H1 (cell line): ENCODE results near the gene KPNA3. TPM values are rescaled to one million over a fixed set of nuclear protein-coding genes. Genes with fewer than 3 reads are reported as not detected.

Experiments used
- CTCF ChIA-PET: fragments of 300-600 bp; sonication (Branson Sonifier 250); formaldehyde crosslinking; loops from one replicate; lab custom pipeline; 2021; ENCODE audit not compliant: partially characterized antibody; lab: Charles Lee
- POLR2A ChIA-PET: fragments of 300-600 bp; sonication (Branson Sonifier 250); formaldehyde crosslinking; loops from one replicate; lab custom pipeline; 2021; ENCODE audit warnings: inconsistent platforms; ENCODE audit not compliant: partially characterized antibody; lab: Charles Lee
- DNase-seq, 2 experiments: peaks; one replicate each; pipeline versions ENCODE4 v3.0.0 to v3.0.0-alpha.2; 2010 to 2022; ENCODE audit warnings: low spot score in 2 of 2, low read depth in 1 of 2, mixed read lengths in 1 of 2
- FAIRE-seq: peaks from 2 replicates; lab custom pipeline; 2011; peaks lifted over from hg19 to GRCh38; lab: Jason Lieb, UNC
- H2AFZ ChIP-seq: 2 replicates; pipeline ENCODE4 v1.8.1; 2012; ENCODE audit warnings: low read length, inconsistent platforms
- H2AK5ac ChIP-seq: 2 replicates; pipeline ENCODE4 v1.6.1; 2013; ENCODE audit warnings: low read depth, low read length
- H2BK120ac ChIP-seq: replicated peaks from 2 replicates; pipeline ENCODE3; 2013; ENCODE audit warnings: low read depth, low read length, inconsistent platforms
- H2BK12ac ChIP-seq: 2 replicates; pipeline ENCODE4 v1.6.1; 2013; ENCODE audit warnings: low read depth, low read length
- H2BK15ac ChIP-seq: 2 replicates; pipeline ENCODE4 v1.6.1; 2013; ENCODE audit warnings: low read length
- H2BK20ac ChIP-seq: 2 replicates; pipeline ENCODE4 v1.6.1; 2013; ENCODE audit warnings: low read length
- H2BK5ac ChIP-seq: 2 replicates; pipeline ENCODE4 v1.6.1; 2013; ENCODE audit warnings: low read depth, low read length
- H3K14ac ChIP-seq: 2 replicates; pipeline ENCODE4 v1.6.1; 2013; ENCODE audit warnings: inconsistent platforms; ENCODE audit not compliant: insufficient read length
- H3K18ac ChIP-seq: 2 replicates; pipeline ENCODE4 v1.6.1; 2013; ENCODE audit warnings: low read length; ENCODE audit errors: extremely low read depth
- H3K23ac ChIP-seq: 2 replicates; pipeline ENCODE4 v1.6.1; 2013; ENCODE audit warnings: inconsistent platforms; ENCODE audit not compliant: insufficient read length
- H3K23me2 ChIP-seq: 2 replicates; pipeline ENCODE4 v1.6.1; 2013; ENCODE audit warnings: low read depth, low read length
- H3K27ac ChIP-seq: 2 replicates; pipeline ENCODE4 v1.6.1; 2011; ENCODE audit warnings: low read depth, low read length, inconsistent platforms
- H3K27me3 ChIP-seq, 4 experiments: replicated peaks in 1 of 4; 1 replicate in 1 of 4; 2 replicates in 3 of 4; pipeline versions ENCODE4 v1.6.1 to v1.8.1; 2011 to 2013; ENCODE audit warnings: low read length in 3 of 4, mild to moderate bottlenecking in 3 of 4, inconsistent platforms in 2 of 4, mixed read lengths in 2 of 4, moderate library complexity in 1 of 4; ENCODE audit not compliant: control insufficient read depth in 3 of 4, insufficient read depth in 3 of 4; ENCODE audit errors: extremely low read depth in 1 of 4
- H3K36me3 ChIP-seq, 4 experiments: 2 replicates each; pipeline versions ENCODE4 v1.6.1 to v1.8.1; 2011 to 2013; ENCODE audit warnings: mild to moderate bottlenecking in 4 of 4, low read length in 3 of 4, moderate library complexity in 2 of 4, control low read depth in 1 of 4, inconsistent platforms in 1 of 4; ENCODE audit not compliant: insufficient read depth in 4 of 4, control insufficient read depth in 2 of 4
- H3K4ac ChIP-seq: replicated peaks from 2 replicates; pipeline ENCODE3; 2013; ENCODE audit warnings: low read length, low read depth, mixed read lengths, inconsistent platforms; ENCODE audit not compliant: insufficient read length
- H3K4me1 ChIP-seq, 4 experiments: replicated peaks in 1 of 4; 1 replicate in 1 of 4; 2 replicates in 3 of 4; pipeline versions ENCODE4 v1.6.1 to v1.8.1; 2011 to 2013; ENCODE audit warnings: low read length in 3 of 4, inconsistent platforms in 2 of 4, mixed read lengths in 1 of 4; ENCODE audit not compliant: insufficient read depth in 4 of 4, control insufficient read depth in 3 of 4
- H3K4me2 ChIP-seq, 2 experiments: 2 replicates each; pipeline versions ENCODE4 v1.6.1 to v1.8.1; 2011 to 2013; ENCODE audit warnings: low read depth in 2 of 2, low read length in 2 of 2, control low read depth in 1 of 2, inconsistent platforms in 1 of 2, mild to moderate bottlenecking in 1 of 2; ENCODE audit not compliant: insufficient read depth in 1 of 2
- H3K4me3 ChIP-seq, 4 experiments: fragments of 200-600, 300-600 bp in 1 of 4; sonication (generic), shearing (Covaris generic), sonication (Bioruptor Twin) in 1 of 4; 2 replicates each; pipeline versions ENCODE4 v1.5.1 to v1.8.1; 2011 to 2016; ENCODE audit warnings: low read length in 4 of 4, low read depth in 3 of 4, control low read depth in 2 of 4, inconsistent platforms in 2 of 4, mild to moderate bottlenecking in 2 of 4, mixed read lengths in 1 of 4, moderate library complexity in 1 of 4; ENCODE audit not compliant: insufficient read depth in 2 of 4; ENCODE audit errors: extremely low read depth in 1 of 4
- H3K56ac ChIP-seq: replicated peaks from 2 replicates; pipeline ENCODE3; 2013; ENCODE audit warnings: low read depth, mild to moderate bottlenecking, mixed read lengths, low read length, inconsistent platforms; ENCODE audit not compliant: insufficient read length
- H3K79me1 ChIP-seq: 2 replicates; pipeline ENCODE4 v1.6.1; 2013; ENCODE audit warnings: low read depth, low read length, control low read depth
- H3K79me2 ChIP-seq, 2 experiments: 2 replicates each; pipeline versions ENCODE4 v1.6.1 to v1.8.1; 2012 to 2013; ENCODE audit warnings: low read length in 2 of 2, mild to moderate bottlenecking in 2 of 2, inconsistent platforms in 1 of 2; ENCODE audit not compliant: insufficient read depth in 2 of 2, control insufficient read depth in 1 of 2
- H3K9ac ChIP-seq, 4 experiments: replicated peaks in 1 of 4; 1 replicate in 1 of 4; 2 replicates in 3 of 4; pipeline versions ENCODE4 v1.6.1 to v1.8.1; 2011 to 2013; ENCODE audit warnings: low read depth in 3 of 4, low read length in 3 of 4, control low read depth in 2 of 4, mild to moderate bottlenecking in 2 of 4, moderate library complexity in 2 of 4, inconsistent platforms in 1 of 4; ENCODE audit errors: extremely low read depth in 1 of 4
- H3K9me3 ChIP-seq, 2 experiments: 2 replicates each; pipeline versions ENCODE4 v1.6.1 to v1.8.1; 2012 to 2013; ENCODE audit warnings: mild to moderate bottlenecking in 2 of 2, moderate library complexity in 2 of 2, control low read depth in 1 of 2, inconsistent platforms in 1 of 2, low read depth in 1 of 2, low read length in 1 of 2, mixed read lengths in 1 of 2; ENCODE audit not compliant: insufficient read depth in 2 of 2
- H4K20me1 ChIP-seq, 2 experiments: replicated peaks in 1 of 2; 2 replicates each; pipeline versions ENCODE3 to v1.8.1; 2011 to 2013; ENCODE audit warnings: inconsistent platforms in 2 of 2, low read length in 2 of 2, mild to moderate bottlenecking in 1 of 2; ENCODE audit not compliant: insufficient read depth in 2 of 2, control insufficient read depth in 1 of 2
- H4K5ac ChIP-seq: 2 replicates; pipeline ENCODE4 v1.6.1; 2013; ENCODE audit warnings: low read length, low read depth, mixed read lengths, inconsistent platforms; ENCODE audit not compliant: insufficient read length
- H4K8ac ChIP-seq: 2 replicates; pipeline ENCODE4 v1.8.0; 2013; ENCODE audit warnings: mild to moderate bottlenecking, moderate library complexity, low read length, inconsistent platforms; ENCODE audit not compliant: insufficient read depth; ENCODE audit errors: extremely low read depth
- H4K91ac ChIP-seq: replicated peaks from 2 replicates; pipeline ENCODE3; 2013; ENCODE audit warnings: low read length, mixed read lengths, inconsistent platforms; ENCODE audit not compliant: insufficient read length
- BCL11A ChIP-seq, 2 experiments: IDR thresholded peaks; one replicate each; pipeline ENCODE4 v1.6.1; 2011; ENCODE audit warnings: low read depth in 2 of 2, low read length in 2 of 2, mild to moderate bottlenecking in 2 of 2
- CBX5 ChIP-seq: fragments of 300-800, 300-1000 bp; sonication (generic); IDR thresholded peaks from 2 replicates; pipeline ENCODE4 v1.7.1; 2016; ENCODE audit warnings: antibody characterized with exemption, low read length, low read depth
- CTBP2 ChIP-seq: IDR thresholded peaks from 2 replicates; pipeline ENCODE4 v1.7.0; 2011; ENCODE audit warnings: borderline replicate concordance, mild to moderate bottlenecking, moderate library complexity, mixed read lengths, low read length; ENCODE audit not compliant: insufficient read depth, insufficient read length
- CTCF ChIP-seq, 3 experiments: IDR thresholded peaks; 1 replicate in 2 of 3; 2 replicates in 1 of 3; pipeline versions ENCODE4 v1.5.1 to v1.6.1; 2011; ENCODE audit warnings: low read length in 3 of 3, mild to moderate bottlenecking in 3 of 3, inconsistent platforms in 2 of 3, low read depth in 1 of 3, moderate library complexity in 1 of 3; ENCODE audit not compliant: insufficient read depth in 1 of 3; ENCODE audit errors: control extremely low read depth in 1 of 3
- EP300 ChIP-seq, 2 experiments: IDR thresholded peaks; 1 replicate in 1 of 2; 2 replicates in 1 of 2; pipeline ENCODE4 v1.6.1; 2011 to 2012; ENCODE audit warnings: low read depth in 2 of 2, low read length in 2 of 2, mild to moderate bottlenecking in 2 of 2, borderline replicate concordance in 1 of 2, inconsistent platforms in 1 of 2, moderate library complexity in 1 of 2
- HDAC6 ChIP-seq: IDR thresholded peaks from one replicate; pipeline ENCODE4 v1.7.1; 2012; ENCODE audit warnings: low read depth, mild to moderate bottlenecking, inconsistent platforms, low read length, moderate library complexity
- KDM4A ChIP-seq: IDR thresholded peaks from one replicate; pipeline ENCODE4 v1.7.1; 2012; ENCODE audit warnings: low read depth, mild to moderate bottlenecking, moderate library complexity, low read length, inconsistent platforms; ENCODE audit not compliant: severe bottlenecking
- RBBP5 ChIP-seq: IDR thresholded peaks from 2 replicates; pipeline ENCODE4 v1.7.1; 2012; ENCODE audit warnings: low read depth, mild to moderate bottlenecking, inconsistent platforms, low read length, moderate library complexity, borderline replicate concordance
- SIRT6 ChIP-seq: IDR thresholded peaks from one replicate; pipeline ENCODE4 v1.7.1; 2012; ENCODE audit warnings: low read length, inconsistent platforms
- SIX5 ChIP-seq: IDR thresholded peaks from 2 replicates; pipeline ENCODE4 v1.6.1; 2011; ENCODE audit warnings: mild to moderate bottlenecking, low read depth, low read length
- SRF ChIP-seq: IDR thresholded peaks from 2 replicates; pipeline ENCODE4 v1.6.1; 2011; ENCODE audit warnings: mild to moderate bottlenecking, low read depth, low read length, moderate library complexity
- WGBS, 2 experiments: shearing (Covaris generic) in 1 of 2; methylation state at CpG; one replicate each; pipeline versions ENCODE4 v1.1.6 to v1.1.7; 2013 to 2015; ENCODE audit warnings: low lambda C conversion rate in 2 of 2, mixed read lengths in 2 of 2, inconsistent platforms in 1 of 2, low coverage in 1 of 2, missing lambda C conversion rate in 1 of 2; ENCODE audit not compliant: insufficient replicate concordance in 2 of 2, insufficient coverage in 1 of 2, insufficient read length in 1 of 2; ENCODE audit errors: extremely low coverage in 1 of 2, missing lambda C conversion rate in 1 of 2; 5-methylcytosine and 5-hydroxymethylcytosine counted together
- polyA plus RNA-seq, 7 experiments: library from polyadenylated mRNA; depleted of rRNA in 3 of 7; stranded (reverse) in 5 of 7; unstranded in 2 of 7; fragments of >200 nt in 5 of 7; fragments of 200-250 nt in 2 of 7; gene quantifications; 1 replicate in 5 of 7; 2 replicates in 1 of 7; 4 replicates in 1 of 7; pipeline versions ENCODE4 v1.2.1 to v1.2.3, GENCODE V29; 2011 to 2013; ENCODE audit warnings: missing spikeins in 2 of 7, mixed read lengths in 2 of 7
- total RNA-seq: library from RNA; stranded (reverse); fragmentation: NEBNext Ultra II Directional; extraction: Animal tissue kit (Norgen Biotek cat#: 25700); gene quantifications from 2 replicates; pipeline ENCODE4 v1.2.1, GENCODE V29; 2021

KPNA3 gene
- total and polyA plus RNA-seq, 2 of the 8 experiments (the other 6 are each of a cell fraction or from before 2014, with no cell fraction given) = 21.4 to 63.2 TPM

- CTCF ChIA-PET = interaction anchor here (1.0 kb wide), 1 partner anchor 34 kb away, joined by 3 read pairs; no protein-coding TSS in a partner anchor
- 78% methylated on average over 4 of the region's 4 CpGs; no CpG with 5 or more reads in 1 of the 2 experiments for WGBS, 2 experiments
- TF ChIP-seq SRF = no peak
- no peak for TF ChIP-seq HDAC6
- TF ChIP-seq SIRT6 = no peak
- TF ChIP-seq RBBP5 = no peak
- no peak for TF ChIP-seq BCL11A (IDR thresholded peaks at IDR 0.05; ENCODE audit: low read depth in 2 of 2, low read length in 2 of 2)
- no peak for TF ChIP-seq CTCF (IDR thresholded peaks at IDR 0.05; ENCODE audit: control extremely low read depth in 1 of 3, insufficient read depth in 1 of 3, low read depth in 1 of 3, low read length in 3 of 3)
- no peak for TF ChIP-seq EP300 (IDR thresholded peaks at IDR 0.05; ENCODE audit: borderline replicate concordance in 1 of 2, low read depth in 2 of 2, low read length in 2 of 2)
- TF ChIP-seq CBX5 = no peak
- no peak for TF ChIP-seq CTBP2
- TF ChIP-seq KDM4A = no peak
- TF ChIP-seq SIX5 = no peak
These were observed 127.9 kb downstream of the KPNA3 start for GRCh38 chr13:49664606-49665005.

More at GRCh38 chr13:49664606-49665005, 127.9 kb downstream of the KPNA3 start:
- no peak overlapping the region for H3K14ac ChIP-seq
- H3K36me3 ChIP-seq = peaks cover 2 to 42% (median 23%) of the 10 kb centered on the region in 4 experiments; a peak in 7 of 8 replicates
- no peak overlapping the region for H3K56ac ChIP-seq
- POLR2A ChIA-PET = interaction anchor here (0.9 to 1.1 kb wide), 2 partner anchors 27 to 86 kb away, joined by 6 to 7 read pairs; partner anchors contain the start of gene EBPL
- H2BK5ac ChIP-seq = no peak overlapping the region
- no peak overlapping the region for H2BK120ac ChIP-seq
- no peak overlapping the region for H3K23ac ChIP-seq
- no peak overlapping the region for H3K18ac ChIP-seq
- H2BK12ac ChIP-seq = no peak overlapping the region
- no peak overlapping the region for H2BK20ac ChIP-seq
- H4K5ac ChIP-seq = no peak overlapping the region
- no peak overlapping the region for H2AFZ ChIP-seq
- no peak overlapping the region for H3K9ac ChIP-seq
- no peak overlapping the region for H3K4me3 ChIP-seq
- H4K20me1 ChIP-seq = peaks cover 0 to 8% of the 10 kb centered on the region in 2 experiments
- no peaks in the 10 kb centered on the region for H3K9me3 ChIP-seq
- H3K4me2 ChIP-seq = no peak overlapping the region
- H3K23me2 ChIP-seq = no peaks in the 10 kb centered on the region
- H3K79me1 ChIP-seq = no peaks in the 10 kb centered on the region
- H3K4ac ChIP-seq = no peak overlapping the region
- no peak overlapping the region for H2BK15ac ChIP-seq
- DNase-seq (no peak), FAIRE-seq (no peak)
- H2AK5ac ChIP-seq = no peak overlapping the region
- H3K27me3 ChIP-seq = no peaks in the 10 kb centered on the region
- no peak overlapping the region for H4K8ac ChIP-seq
- H3K4me1 ChIP-seq = no peaks in the 10 kb centered on the region
- H4K91ac ChIP-seq = no peak overlapping the region
- no peak overlapping the region for H3K27ac ChIP-seq
- H3K79me2 ChIP-seq = no peaks in the 10 kb centered on the region
